ENCODE measurements around the gene PPIL6. TPM values are rescaled to one million over a fixed set of nuclear protein-coding genes. Genes with fewer than 3 reads are reported as not detected.
A peak's percentile ranks its signal among the peaks of the same experiment; 100 is the strongest.
"Not testable (repeated sequence)": the region's sequence is repeated elsewhere in the genome, so short reads cannot be mapped to it uniquely, and the experiment has no call there.

Gene PPIL6
- total RNA-seq, 1 donor from 2014 or later: 0.30 TPM

DNA sequence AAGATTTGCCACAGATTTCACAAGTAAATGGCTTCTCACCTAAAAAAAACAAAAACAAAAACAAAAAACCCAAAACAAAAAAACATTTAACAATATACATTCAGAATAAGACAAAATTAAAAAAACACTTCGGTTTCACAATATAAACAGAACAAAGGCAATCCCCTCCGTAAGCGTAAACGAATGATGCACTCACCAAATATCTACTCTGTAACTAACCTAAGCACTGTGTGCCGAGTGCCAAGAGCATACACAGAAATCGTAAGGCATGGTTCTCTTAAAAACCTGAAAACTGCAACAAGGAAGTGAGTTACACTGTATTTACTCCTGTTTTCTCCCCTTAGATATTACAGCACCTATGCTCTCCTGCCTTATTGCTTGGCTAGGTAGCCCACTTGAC lies 27.3 kb upstream of the PPIL6 start:
- DNase-seq (ENCODE audit: low spot score): no peak
- ATAC-seq: no peak

DNA sequence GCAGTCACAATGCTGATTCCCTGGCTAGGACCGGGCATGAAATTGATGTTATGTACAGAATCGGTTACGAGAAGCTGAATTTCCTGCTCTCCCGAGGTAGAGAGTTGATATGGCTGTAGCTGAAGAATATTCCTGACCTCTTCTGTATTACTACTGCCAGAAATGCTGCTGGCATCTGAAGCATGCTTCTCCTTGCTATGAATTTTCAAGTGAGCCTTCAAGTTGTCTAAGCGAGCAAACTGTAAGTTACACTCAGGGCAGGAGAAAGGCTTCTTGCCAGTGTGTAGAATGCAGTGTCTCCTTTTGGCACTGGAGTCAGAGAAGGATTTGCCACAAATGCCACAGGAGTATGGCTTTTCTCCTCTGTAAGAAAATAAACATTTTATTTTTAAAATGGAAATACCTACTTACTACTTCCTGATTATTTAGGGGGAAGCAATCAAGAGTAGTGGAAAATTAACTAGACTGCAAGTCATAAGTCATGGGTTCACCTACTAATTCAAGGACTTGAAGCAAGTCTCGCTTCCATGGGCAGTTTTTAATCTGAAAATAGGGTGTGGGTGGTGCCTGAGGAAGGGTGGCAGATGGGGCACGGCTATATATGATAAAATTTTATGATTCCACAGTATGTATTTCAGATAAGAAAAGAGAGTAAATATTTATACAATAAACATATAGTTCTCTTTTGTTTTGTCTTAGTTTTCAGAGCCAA lies 25.9 kb upstream of the PPIL6 start:
- DNase-seq (ENCODE audit: low spot score) (no peak), ATAC-seq (no peak)

DNA sequence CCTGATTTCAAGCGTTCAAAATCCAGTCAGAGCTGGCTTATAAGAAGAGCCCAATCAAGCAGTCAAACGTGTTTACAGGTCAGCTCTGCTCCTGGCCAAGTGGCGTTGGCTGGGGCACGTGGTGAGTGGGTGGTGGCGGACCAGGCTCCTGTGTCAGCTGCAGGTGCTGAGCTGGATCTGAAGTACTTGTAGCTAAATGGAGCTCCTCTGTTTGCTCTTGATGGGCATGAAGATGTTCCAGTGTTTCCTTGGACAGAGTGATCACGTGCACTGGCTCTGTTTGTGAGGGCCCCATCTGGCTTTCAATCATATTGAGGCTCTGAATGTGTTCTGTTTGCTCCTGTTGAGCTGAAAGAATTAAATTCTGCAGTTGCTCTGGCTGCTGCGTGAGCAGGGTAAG lies 25.3 kb upstream of the PPIL6 start:
- no peak for DNase-seq (ENCODE audit: low spot score)
- ATAC-seq: peak; percentile 68

DNA sequence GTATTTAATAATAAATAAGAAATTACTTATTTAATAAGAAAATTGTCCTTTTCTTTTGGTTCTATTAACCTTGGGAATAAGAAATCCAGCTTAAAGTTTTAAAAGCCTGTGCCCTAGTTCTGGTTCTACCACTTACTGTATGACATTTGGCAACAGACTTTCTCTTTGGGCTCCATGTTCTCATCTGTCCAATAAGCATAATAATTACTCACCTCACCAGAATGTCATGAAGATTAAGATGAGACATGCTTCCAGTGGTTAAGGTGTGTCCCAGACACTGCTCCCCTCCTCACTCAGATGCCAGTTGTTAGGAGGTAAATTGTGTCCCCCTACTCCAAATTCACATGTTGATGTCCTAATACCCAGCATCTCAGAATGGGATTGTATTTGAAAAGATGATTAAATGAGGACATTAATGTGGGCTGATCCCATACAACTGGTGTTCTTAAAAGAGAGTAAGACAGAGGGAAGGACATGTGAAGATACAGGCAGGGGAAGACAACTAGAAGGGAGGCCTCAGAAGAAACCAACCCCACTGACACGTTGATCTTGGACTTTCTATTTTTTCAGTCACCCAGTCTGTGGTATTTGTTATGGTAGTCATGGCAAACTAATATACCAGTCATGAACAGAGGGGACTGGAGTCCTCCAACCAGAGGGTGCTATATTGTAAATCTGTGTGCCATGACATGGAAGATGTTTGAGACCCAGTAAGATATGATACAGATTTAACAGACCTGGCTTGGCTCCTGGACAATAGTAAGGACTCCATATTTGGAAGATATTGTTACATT lies 21.5 kb upstream of the PPIL6 start:
- DNase-seq (ENCODE audit: low spot score): no peak
- no peak for ATAC-seq

DNA sequence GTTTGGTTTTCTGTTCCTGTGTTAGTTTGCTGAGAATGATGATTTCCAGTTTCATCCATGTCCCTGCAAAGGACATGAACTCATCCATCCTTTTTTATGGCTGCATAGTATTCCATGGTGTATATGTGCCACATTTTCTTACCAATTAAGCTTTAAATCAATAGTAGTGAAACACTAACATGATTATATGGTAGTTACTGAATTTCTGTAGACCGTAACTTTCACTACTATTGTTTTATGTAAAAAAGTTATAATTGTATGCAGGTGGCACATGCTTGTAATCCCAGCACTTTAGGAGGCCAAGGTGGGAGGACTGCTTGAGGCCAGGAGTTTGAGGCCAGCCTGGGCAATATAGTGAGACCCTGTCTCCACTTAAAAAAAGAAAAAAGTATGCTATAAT lies 20.8 kb upstream of the PPIL6 start:
- not testable (repeated sequence) for DNase-seq (ENCODE audit: low spot score); ATAC-seq

DNA sequence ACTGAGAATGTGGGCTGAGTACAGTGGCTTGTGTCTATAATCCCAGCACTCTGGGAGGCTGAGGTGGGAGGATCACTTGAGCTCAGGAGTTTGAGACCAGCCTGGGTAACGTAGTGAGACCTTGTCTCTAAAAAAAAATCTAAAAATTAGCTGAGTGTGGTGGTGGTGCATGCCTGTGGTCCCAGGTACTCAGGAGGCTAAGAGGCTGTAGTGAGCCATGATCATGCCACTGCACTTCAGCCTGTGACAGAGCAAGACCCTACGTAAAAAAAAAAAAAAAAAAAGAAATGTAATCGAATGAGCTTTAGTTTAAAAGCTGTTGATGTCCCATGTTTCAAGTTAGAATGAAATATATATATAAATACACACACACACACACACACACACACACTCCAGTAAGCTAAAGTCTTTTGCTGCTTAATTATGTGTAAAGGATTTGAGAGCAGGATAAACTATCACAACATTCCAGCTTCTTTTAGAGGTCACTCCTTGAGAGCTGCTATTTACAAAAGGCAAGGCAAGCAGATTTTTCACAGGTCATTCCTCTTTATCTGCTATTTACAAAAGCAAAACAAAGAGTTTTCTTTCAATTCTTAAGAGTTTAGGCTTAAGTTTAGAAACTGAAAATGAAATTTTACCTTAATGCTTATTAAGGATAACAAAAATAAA lies 19.9 kb upstream of the PPIL6 start:
- no peak for DNase-seq (ENCODE audit: low spot score)
- no peak for ATAC-seq

DNA sequence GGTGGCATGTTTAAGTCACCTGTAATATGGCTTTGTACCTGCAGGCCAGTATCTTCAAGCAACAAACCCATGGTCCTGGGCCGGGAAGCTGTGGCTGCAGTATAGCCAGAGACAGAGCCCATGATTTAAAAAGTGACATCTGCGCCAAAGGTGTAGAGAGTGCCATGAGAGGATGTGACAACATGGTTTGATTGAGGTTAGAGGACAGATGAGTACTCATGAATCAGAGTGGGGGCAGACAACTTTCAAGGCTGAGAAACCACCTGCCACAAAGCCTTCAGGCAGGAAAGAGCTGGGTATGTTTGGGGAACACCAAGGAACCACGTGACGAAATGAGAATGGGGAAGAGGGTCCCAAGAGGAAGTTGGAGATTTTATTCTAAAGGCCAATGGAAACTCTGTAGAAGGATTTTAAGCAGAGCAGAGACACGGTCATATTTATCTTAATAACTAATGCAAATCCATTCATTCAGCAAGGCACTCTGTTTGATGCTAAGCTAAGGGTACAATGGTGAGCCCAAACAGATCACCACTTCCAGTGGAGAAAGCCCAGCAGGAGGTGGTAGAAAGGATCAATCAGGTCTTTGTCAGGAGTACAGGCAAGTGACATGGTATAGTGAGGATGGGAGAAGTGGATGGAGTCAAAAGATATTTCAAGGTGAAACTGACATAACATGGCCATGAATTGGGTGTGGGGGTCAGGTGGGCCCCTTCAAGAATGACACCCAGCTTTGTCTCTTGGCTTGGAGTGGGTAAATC lies 18.5 kb upstream of the PPIL6 start:
- DNase-seq (ENCODE audit: low spot score) (no peak), ATAC-seq (no peak)

DNA sequence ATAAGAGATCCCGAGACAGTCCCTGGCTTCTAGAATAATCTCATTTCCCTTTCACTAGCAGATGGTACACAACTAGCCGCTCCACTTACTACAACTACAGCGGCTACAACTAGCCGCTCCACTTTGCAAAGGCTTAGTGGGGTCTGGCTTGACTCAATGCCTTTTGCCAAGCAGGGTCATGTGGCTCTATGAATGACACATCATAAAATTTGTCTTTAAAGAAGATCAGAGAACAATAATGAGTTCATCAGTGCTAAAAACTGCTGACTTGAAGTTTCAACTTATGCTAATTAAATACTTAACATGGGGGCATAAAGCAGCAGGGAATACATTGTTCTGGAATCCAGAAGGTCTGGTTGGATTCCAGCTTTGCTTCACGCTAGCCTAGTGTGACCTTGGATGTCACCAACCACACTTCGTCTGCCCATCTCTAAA lies 17.2 kb upstream of the PPIL6 start:
- DNase-seq (ENCODE audit: low spot score): no peak
- ATAC-seq: peak; percentile 8

DNA sequence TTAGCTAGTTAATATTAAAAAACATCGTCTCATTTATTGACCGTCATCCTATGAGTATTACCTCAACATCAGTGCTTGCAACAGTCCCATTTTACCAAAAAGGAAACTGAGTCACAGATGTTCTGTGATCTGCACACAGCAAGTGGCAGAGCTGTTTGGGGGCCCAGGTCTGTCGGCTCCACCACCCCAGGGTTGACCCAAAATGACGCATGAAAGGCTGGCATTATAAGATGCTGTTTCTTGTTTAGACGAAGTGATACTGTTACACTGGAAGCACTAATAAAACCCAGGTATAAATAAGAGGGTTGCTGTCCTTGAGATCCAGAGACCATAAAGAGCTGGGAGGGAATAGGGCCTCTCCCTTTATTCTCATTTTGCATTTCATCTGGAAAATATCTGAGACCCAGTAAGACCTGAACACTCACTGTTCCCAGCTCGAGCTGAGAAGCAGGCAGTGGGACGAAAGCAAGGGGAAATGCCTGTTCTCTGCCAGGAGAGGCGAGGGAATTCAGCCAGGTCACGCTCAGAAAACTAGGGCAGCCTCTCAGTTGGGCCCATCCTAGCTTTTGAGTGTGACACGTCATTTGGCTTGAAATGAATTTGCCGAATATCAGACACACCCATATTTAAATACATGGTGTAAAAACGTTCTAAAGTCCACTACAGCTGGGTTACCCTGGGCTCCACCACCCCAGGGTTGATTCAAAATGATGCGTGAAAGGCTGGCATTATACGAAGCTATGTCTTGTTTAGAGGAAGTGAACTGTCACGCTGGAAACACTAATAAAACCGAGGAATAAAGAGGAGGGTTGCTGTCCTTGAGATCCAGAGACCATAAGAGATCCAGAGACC lies 16.5 kb upstream of the PPIL6 start:
- ATAC-seq: peak; percentile 82
- DNase-seq (ENCODE audit: low spot score): peak; percentile 81

DNA sequence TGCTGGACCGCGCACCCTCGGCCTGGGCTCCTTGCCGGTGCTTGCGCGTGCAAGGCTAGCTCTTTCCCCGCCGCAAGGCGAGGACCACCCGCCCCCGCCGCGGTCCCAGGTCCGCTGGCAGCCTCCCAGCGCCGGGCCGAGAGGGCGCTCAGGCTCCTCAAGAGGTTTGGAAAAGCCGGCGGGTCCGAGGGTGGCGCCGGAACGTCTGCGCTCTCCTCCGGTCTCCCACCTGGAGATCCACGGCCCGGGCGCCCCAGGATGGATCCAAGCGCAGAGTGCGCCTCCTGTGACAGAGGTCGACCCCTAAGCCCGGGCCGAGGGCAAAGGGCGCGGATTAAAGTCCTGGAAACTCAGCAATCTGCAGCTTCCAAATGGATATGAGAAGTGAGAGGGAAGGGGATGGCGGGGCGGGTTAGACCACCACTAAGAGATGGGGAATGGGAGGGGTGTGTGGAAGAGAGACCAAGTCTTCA lies 15.7 kb upstream of the PPIL6 start:
- DNase-seq (ENCODE audit: low spot score): no peak
- no peak for ATAC-seq

DNA sequence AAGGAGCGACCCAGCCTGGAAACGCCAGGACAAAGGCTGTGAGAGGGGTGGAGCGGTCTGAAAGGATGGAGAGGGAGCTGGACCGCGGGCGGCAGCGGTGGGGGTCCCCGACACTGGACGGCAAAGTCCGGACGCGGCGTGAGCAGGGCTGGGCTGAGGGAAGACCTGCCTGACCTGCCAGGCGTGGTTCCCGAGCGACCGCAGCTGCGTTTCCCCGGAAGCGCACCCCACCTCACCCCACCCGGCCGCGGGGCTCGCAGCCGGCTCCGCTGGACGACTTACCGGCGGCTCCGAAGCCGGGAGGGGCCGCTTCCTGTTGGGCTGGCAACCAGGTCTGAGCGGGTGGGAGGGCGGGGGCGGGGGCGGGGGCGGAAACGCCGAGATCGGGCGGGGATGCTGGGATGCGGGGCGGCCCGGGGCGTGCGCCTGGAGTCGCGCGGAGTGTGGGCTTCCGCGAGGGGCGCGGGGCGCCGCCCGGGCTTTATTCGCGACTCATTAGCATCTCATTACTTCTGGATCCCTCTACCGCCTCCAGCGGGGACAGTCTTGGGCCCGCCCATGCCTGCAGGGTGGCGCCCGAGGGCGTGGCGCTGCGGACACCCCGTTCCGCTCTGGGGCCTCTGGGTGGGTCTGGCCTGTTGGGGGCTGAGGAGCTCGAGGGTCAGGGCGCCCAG lies 15.1 kb upstream of the PPIL6 start, which contains the start of gene MICAL1:
TSS of gene MICAL1 (minus strand) at position 336 of the 674 bp plus-strand sequence. CDS start 1,576 bp downstream, outside the sequence.
- peak; percentile 55 for ATAC-seq
- peak; percentile 62 for DNase-seq (ENCODE audit: low spot score)

DNA sequence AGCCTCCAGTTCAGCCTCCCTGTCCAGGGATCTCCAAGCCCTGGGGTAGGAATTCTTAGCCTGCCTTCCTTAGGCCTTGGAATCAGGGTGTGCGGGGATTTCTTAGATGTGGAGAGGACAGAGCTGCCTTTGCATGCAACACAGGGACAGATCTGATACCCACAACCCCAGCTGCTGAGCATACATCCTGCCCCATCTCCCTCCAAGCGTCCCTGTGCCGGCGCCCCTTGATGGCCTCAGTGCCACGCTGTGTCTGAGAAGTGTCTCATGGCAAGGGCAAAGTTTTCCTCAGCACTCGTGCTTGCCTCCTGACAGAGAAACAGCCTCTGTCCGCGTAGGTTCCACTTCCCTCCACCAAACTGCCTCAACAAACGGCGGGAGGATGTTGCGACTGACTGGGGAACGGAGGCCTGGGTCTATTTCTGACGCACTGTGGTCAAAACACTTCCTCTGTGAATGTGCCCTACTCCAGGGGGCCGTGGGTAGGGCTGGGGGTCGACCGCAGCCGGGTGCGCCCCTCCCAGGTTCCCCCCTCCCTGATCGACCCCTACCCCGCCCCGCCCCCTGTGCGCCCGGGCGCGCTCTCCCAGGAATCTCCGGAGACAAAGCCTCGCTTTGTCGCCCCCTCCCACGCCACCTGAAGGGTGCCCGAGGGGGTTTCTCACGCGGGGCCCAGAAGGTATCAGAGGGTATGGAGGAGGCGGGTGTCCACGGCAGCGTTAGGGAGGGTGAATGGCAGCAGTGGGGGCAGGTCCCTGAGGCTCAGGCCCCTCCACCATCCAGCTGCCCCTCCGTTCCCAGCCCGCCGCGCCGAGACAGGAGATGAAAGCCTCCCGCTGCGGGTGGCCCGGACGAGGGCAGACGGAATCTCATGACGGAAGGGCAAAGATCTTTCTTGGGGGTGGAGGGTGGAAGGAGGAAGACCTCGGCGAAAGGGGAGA lies 14.3 kb upstream of the PPIL6 start:
- no peak for DNase-seq (ENCODE audit: low spot score)
- ATAC-seq: no peak

DNA sequence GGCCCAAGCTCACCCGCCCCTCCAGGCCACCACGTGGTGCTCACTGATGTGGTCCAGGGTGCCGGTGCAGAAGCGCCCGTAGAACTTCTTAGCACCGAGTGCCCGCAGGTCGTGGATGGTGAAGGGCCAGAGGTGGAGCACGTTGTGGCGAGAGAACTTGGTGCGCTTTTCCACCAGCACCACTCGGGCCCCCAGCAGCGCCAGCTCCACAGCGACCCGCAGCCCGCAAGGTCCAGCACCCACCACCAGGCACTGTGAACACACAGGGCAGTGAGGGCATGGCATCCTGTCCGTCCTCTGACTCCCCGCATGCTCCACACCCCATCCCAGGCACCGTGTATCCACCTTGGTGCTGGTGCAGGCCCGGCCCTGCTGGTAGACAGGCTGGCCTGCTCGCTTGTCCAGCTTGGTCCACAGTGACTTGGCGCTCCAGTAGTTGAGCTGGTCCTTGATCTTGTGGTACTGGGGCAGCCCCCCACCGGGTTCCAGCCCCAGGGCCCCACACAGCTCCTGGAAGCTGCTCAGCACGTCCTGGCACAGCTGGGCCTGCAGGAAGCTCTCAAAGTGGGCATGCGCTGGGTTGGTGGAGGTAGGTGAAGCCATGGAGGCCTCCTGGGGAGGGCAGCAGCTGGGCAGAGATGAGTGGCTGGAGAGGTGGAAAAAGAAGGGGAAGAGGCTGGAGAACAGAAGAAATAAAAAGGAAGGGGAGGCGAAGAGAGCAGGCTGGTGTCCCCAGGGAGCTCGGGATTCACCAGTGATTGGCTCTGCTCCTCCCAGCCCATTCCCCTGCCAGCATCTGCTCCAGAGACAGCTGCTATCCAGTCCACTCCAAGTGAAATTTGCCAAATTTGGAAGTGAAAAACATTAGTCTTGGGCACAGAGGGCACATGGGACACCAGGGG lies 13.4 kb upstream of the PPIL6 start:
- ATAC-seq (no peak), DNase-seq (ENCODE audit: low spot score) (no peak)

DNA sequence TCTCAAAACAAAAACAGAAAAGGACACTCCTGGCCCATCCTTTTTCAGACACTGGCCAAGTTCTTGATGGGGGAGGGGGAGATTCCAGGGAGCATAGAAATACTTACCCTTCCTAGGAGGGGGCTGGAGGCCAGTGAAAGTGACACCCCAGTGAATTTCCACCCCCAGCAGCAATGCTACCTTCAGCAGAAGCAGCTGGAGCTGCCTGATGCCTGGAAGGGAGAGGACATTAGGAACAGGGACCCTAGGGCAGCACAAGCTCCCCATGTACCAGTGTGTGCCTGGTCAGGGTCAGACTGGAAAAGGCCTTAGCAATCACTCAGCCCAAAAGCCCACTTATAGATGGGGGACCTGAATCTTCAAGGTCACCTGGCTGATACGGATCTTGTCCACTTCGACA lies 12.7 kb upstream of the PPIL6 start:
- DNase-seq (ENCODE audit: low spot score) (no peak), ATAC-seq (no peak)

DNA sequence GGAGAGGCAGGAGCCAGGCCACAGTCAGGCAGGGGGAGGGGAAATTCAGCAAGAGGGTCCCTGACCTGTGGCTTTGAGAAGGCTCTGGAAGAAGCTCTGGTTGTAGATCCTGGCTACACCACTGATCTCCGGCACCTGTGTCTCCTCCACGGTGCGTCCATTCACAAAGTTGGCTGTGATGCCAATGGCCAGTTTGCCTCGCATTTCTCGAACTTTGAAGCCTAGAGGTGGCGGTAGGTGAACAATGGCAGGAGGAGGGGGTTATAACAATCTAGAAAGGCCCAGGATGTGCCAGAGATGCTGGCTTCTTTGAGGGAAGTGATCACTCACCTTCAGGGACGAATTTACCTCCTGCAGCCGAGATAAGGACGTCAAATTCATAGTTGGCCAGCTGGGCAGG lies 11.8 kb upstream of the PPIL6 start:
- ATAC-seq (no peak), DNase-seq (ENCODE audit: low spot score) (no peak)

DNA sequence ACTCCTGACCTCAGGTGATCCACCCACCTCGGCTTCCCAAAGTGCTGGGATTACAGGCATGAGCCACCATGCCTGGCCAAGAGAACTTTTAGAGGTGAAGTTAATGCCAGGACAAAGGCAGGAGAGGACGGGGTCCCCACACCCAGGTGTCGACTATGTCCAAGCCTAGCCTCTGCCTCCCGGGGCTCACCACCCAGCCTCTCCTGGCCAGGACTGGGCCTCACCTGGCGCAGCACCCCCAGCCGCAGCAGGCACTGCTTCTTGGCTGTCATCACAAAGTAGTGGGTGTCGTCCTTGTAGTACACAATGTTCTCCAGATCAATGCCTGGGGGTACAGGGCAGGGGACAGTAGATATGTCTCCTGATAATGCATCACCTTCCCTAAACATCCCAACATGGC lies 10.9 kb upstream of the PPIL6 start:
- no peak for ATAC-seq
- DNase-seq (ENCODE audit: low spot score): no peak

DNA sequence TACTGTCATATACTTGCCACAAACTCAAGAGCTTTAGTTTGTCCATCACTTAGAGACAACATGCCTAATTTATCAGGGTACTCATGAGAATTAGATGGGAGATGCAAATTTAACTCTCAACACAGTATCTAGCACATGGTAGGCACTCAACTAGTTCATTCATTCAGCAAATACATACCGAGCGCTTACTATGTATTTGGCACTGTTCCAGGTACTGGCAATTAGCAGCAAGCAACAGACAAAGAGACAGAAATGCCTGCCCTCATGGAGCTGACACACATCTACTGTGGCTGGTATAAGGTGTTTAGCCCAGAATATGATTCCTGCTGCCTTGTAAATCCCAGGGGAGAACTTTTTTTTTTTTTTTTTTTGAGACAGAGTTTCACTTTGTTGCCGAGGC lies 10.4 kb upstream of the PPIL6 start:
- ATAC-seq: no peak
- no peak for DNase-seq (ENCODE audit: low spot score)

All from left lobe of liver (tissue), 2 donors.